Measurements from ENCODE around the gene TIGIT.

TIGIT gene

DNA sequence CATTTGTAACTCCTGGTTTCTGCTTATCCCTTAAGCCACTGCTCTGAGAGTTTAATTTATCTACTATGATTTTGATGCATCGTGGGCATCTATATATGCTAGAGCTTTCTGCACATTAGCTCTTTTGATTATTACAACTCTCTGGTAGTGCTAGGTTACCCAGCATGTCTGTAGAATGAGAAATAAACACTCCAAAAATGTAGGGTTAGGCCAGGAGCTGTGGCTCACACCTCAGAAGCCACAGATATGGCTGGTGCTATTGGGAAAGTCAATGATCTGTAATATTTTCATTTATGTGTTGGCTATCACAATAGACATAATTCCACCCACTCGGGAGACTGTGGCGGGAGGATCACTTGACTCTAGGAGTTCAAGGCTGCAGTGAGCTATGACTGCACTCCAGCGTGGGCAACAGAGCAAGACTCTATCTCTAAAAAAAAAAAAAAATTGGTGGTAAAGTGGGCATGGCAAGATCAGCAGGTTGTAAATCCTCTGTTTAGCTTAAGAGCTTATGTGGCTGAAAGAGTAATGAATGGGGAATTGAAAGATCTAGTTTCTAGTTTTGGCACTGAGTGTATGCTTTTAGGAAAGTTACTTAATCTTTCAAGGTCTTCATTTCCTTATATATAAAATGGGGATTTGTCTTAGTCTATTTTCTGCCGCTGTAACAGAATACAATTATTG lies 6.3 kb downstream of the TIGIT start:
- TF ChIP-seq, protein P1, sequence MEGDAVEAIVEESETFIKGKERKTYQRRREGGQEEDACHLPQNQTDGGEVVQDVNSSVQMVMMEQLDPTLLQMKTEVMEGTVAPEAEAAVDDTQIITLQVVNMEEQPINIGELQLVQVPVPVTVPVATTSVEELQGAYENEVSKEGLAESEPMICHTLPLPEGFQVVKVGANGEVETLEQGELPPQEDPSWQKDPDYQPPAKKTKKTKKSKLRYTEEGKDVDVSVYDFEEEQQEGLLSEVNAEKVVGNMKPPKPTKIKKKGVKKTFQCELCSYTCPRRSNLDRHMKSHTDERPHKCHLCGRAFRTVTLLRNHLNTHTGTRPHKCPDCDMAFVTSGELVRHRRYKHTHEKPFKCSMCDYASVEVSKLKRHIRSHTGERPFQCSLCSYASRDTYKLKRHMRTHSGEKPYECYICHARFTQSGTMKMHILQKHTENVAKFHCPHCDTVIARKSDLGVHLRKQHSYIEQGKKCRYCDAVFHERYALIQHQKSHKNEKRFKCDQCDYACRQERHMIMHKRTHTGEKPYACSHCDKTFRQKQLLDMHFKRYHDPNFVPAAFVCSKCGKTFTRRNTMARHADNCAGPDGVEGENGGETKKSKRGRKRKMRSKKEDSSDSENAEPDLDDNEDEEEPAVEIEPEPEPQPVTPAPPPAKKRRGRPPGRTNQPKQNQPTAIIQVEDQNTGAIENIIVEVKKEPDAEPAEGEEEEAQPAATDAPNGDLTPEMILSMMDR (IDR thresholded peaks at IDR 0.05): no peak
- H3K9me3 ChIP-seq: no peaks in the 10 kb centered on the region
- H3K27ac ChIP-seq: no peak overlapping the region
- H3K36me3 ChIP-seq: no peaks in the 10 kb centered on the region
- H3K27me3 ChIP-seq: peaks cover 11% of the 10 kb centered on the region
- peaks cover 0 to 12% of the 10 kb centered on the region in 2 experiments for H3K4me1 ChIP-seq (ENCODE audit: control insufficient read depth in 1 of 2, insufficient read depth in 1 of 2, low read depth in 1 of 2, low read length in 1 of 2)
- no peak overlapping the region for H3K4me3 ChIP-seq (ENCODE audit: low read depth in 1 of 2, low read length in 1 of 2)

DNA sequence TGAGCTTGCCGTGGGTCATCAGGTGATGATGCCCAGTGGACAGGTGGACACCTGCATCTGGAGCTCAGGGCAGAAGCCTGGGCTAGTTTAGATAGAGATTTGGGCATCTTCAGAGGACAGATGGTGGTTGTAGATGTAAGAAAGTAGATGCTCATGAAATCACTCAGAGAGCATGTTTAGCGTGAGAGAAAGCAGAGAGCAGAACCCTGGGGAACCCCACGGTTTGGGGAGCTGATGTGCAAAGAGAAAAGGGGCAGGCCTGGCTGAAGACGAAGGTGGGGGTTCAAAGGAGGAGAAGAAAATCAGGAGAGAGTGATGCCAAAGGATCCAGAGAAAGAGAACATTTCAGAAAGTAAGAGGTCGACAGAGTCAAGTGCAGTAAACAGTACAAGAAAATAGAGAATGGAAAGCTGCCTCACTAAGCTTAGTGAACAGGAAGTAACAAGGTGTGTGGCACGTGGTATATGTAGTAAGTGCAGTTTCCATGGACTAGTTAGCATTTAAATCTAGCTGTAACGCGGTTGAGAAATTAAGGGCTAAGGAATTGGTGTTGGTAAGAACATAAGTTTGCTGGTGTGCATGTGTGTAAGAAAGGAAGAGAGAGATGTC lies 13.5 kb downstream of the TIGIT start:
- peaks cover 2% of the 10 kb centered on the region for H3K27me3 ChIP-seq
- H3K9me3 ChIP-seq: no peaks in the 10 kb centered on the region
- no peaks in the 10 kb centered on the region for H3K4me1 ChIP-seq (ENCODE audit: control insufficient read depth in 1 of 2, insufficient read depth in 1 of 2, low read depth in 1 of 2, low read length in 1 of 2)
- no peak overlapping the region for H3K27ac ChIP-seq
- H3K36me3 ChIP-seq: no peaks in the 10 kb centered on the region
- TF ChIP-seq, protein P1 (IDR thresholded peaks at IDR 0.05): no peak
- H3K4me3 ChIP-seq (ENCODE audit: low read depth in 1 of 2, low read length in 1 of 2): no peak overlapping the region

DNA sequence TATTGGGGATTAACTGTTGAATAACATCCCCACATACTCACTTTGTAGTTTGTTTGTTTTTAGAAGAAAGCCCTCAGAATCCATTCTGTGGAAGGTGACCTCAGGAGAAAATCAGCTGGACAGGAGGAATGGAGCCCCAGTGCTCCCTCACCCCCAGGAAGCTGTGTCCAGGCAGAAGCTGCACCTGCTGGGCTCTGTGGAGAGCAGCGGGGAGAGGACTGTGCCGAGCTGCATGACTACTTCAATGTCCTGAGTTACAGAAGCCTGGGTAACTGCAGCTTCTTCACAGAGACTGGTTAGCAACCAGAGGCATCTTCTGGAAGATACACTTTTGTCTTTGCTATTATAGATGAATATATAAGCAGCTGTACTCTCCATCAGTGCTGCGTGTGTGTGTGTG lies 14.0 kb downstream of the TIGIT start:
- Histone ChIP-seq H3K27ac (no peak overlapping the region), H3K9me3 (no peaks in the 10 kb centered on the region), H3K27me3 (no peaks in the 10 kb centered on the region), H3K4me1 (ENCODE audit: control insufficient read depth in 1 of 2, insufficient read depth in 1 of 2, low read depth in 1 of 2, low read length in 1 of 2) (no peaks in the 10 kb centered on the region), H3K4me3 (ENCODE audit: low read depth in 1 of 2, low read length in 1 of 2) (no peak overlapping the region), H3K36me3 (no peaks in the 10 kb centered on the region)
- TF ChIP-seq, protein P1 (IDR thresholded peaks at IDR 0.05): no peak

DNA sequence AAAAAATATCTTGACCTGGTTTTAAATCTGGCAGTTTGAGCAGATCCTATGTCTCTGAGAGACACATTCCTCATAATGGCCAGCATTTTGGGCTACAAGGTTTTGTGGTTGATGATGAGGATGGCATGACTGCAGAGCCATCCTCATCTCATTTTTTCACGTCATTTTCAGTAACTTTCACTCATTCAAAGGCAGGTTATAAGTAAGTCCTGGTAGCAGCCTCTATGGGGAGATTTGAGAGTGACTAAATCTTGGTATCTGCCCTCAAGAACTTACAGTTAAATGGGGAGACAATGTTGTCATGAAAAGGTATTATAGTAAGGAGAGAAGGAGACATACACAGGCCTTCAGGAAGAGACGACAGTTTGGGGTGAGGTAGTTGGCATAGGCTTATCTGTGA lies 14.5 kb downstream of the TIGIT start:
- Histone ChIP-seq H3K27me3 (no peaks in the 10 kb centered on the region), H3K9me3 (no peaks in the 10 kb centered on the region), H3K36me3 (no peaks in the 10 kb centered on the region), H3K27ac (no peak overlapping the region), H3K4me1 (ENCODE audit: control insufficient read depth in 1 of 2, insufficient read depth in 1 of 2, low read depth in 1 of 2, low read length in 1 of 2) (no peaks in the 10 kb centered on the region), H3K4me3 (ENCODE audit: low read depth in 1 of 2, low read length in 1 of 2) (no peak overlapping the region)
- TF ChIP-seq, protein P1 (IDR thresholded peaks at IDR 0.05): no peak

DNA sequence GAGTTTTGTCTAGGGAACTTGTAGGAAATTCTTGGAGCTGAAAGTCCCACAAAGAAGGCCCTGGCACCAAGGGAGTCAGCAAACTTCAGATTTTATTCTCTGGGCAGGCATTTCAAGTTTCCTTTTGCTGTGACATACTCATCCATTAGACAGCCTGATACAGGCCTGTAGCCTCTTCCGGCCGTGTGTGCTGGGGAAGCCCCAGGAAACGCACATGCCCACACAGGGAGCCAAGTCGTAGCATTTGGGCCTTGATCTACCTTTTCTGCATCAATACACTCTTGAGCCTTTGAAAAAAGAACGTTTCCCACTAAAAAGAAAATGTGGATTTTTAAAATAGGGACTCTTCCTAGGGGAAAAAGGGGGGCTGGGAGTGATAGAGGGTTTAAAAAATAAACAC lies 15.0 kb downstream of the TIGIT start:
- TF ChIP-seq, protein P1 (IDR thresholded peaks at IDR 0.05): no peak
- no peaks in the 10 kb centered on the region for H3K9me3 ChIP-seq
- H3K27ac ChIP-seq: no peak overlapping the region
- H3K4me3 ChIP-seq (ENCODE audit: low read depth in 1 of 2, low read length in 1 of 2): no peak overlapping the region
- H3K27me3 ChIP-seq: no peaks in the 10 kb centered on the region
- H3K36me3 ChIP-seq: no peaks in the 10 kb centered on the region
- no peaks in the 10 kb centered on the region for H3K4me1 ChIP-seq (ENCODE audit: control insufficient read depth in 1 of 2, insufficient read depth in 1 of 2, low read depth in 1 of 2, low read length in 1 of 2)

Measured in neutrophil (primary cell).